Measurements from ENCODE around the gene LMAN2.

DNA sequence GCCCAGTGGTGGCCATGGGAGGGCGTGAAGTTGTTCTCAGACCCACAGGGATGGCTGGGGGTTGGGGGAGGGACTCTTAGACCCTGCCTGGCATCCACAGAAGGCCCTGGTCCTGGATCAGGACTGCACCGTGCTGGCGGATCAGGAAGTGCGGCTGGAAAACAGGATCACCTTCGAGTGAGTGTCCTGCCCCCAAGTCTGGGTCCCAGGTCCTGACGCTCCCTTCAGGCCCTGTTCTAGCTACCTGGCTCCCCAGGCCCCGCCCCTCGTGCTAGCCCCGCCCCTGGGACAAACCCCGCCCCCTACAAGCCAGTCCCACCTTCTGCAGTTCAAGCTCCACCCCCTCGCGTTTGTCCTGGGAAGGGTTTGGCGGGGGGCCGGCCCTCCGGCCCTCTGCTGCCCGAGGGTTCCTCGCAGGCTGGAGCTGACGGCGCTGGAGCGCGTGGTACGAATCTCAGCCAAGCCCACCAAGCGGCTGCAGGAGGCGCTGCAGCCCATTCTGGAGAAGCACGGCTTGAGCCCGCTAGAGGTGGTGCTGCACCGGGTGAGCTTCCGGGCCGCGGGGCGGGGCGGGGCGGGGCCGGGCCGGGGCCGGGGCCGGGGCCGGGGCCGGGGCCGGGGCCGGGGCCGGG is 19.1 kb upstream of the LMAN2 start:
- TF ChIP-seq EZH2 (IDR thresholded peaks at IDR 0.05; ENCODE audit: borderline replicate concordance, low read length) (no peak), CTCF (IDR thresholded peaks at IDR 0.05; ENCODE audit: low read length) (peak; percentile 40)
